ENCODE data around the gene SLC39A10.

- TF ChIP-seq, protein P1, sequence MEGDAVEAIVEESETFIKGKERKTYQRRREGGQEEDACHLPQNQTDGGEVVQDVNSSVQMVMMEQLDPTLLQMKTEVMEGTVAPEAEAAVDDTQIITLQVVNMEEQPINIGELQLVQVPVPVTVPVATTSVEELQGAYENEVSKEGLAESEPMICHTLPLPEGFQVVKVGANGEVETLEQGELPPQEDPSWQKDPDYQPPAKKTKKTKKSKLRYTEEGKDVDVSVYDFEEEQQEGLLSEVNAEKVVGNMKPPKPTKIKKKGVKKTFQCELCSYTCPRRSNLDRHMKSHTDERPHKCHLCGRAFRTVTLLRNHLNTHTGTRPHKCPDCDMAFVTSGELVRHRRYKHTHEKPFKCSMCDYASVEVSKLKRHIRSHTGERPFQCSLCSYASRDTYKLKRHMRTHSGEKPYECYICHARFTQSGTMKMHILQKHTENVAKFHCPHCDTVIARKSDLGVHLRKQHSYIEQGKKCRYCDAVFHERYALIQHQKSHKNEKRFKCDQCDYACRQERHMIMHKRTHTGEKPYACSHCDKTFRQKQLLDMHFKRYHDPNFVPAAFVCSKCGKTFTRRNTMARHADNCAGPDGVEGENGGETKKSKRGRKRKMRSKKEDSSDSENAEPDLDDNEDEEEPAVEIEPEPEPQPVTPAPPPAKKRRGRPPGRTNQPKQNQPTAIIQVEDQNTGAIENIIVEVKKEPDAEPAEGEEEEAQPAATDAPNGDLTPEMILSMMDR (IDR thresholded peaks at IDR 0.05; ENCODE audit: low read depth, low read length), result no peak
- no peak for TF ChIP-seq EZH2phosphoT487 (IDR thresholded peaks at IDR 0.05; ENCODE audit: low read depth)
These were observed 109.7 kb downstream of the SLC39A10 start for GRCh38 chr2:195766691-195767090.

Data from OCI-LY3 (cell line).